PC-9 (cell line): Measurements from ENCODE around the gene RBMS2. TPM values are rescaled to one million over a fixed set of nuclear protein-coding genes. Genes with fewer than 3 reads are reported as not detected.
A peak's percentile ranks its signal among the peaks of the same experiment; 100 is the strongest.

ENCODE experiments used
- BruUV-seq: library from RNA; stranded (reverse); fragments of 400-500 nt; replicated peaks from 2 replicates; lab custom pipeline; 2021; lab: Mats Ljungman, UMichigan
- CTCF ChIA-PET: fragments of 300-600 bp; sonication (Branson Sonifier 250); formaldehyde crosslinking; loops from one replicate; lab custom pipeline; 2022; ENCODE audit warnings: antibody characterized with exemption; lab: Charles Lee
- POLR2A ChIA-PET: fragments of 300-600 bp; sonication (Branson Sonifier 250); formaldehyde crosslinking; loops from one replicate; lab custom pipeline; 2022; ENCODE audit warnings: antibody characterized with exemption; ENCODE audit not compliant: unreplicated experiment; lab: Charles Lee
- DNase-seq, 2 experiments: peaks; one replicate each; pipeline versions ENCODE4 v3.0.0 to v3.0.0-alpha.2; 2015 to 2022; ENCODE audit warnings: mixed read lengths in 1 of 2
- H2AFZ ChIP-seq: fragments of 200-600 bp; sonication (generic); 2 replicates; pipeline ENCODE4 v1.8.1; 2017; ENCODE audit warnings: antibody characterized with exemption
- H3F3A ChIP-seq: fragments of 200-600 bp; sonication (generic); 2 replicates; pipeline ENCODE4 v1.8.1; 2017; ENCODE audit warnings: antibody characterized with exemption, mild to moderate bottlenecking, low read depth; ENCODE audit not compliant: insufficient read depth
- H3K27ac ChIP-seq: fragments of 200-600 bp; sonication (generic); 2 replicates; pipeline ENCODE4 v1.6.1; 2016; ENCODE audit warnings: mixed run types
- H3K27me3 ChIP-seq: fragments of 200-600 bp; sonication (generic); 2 replicates; pipeline ENCODE4 v1.6.1; 2016; ENCODE audit warnings: low read depth, mixed run types; ENCODE audit not compliant: insufficient read depth
- H3K36me3 ChIP-seq: fragments of 200-600 bp; sonication (generic); 2 replicates; pipeline ENCODE4 v1.6.1; 2016; ENCODE audit warnings: low read depth, mixed run types
- H3K4me1 ChIP-seq: fragments of 200-600 bp; sonication (generic); replicated peaks from 2 replicates; pipeline ENCODE4 v1.6.1; 2016; ENCODE audit warnings: mixed run types; ENCODE audit not compliant: insufficient read depth
- H3K4me2 ChIP-seq: fragments of 200-600 bp; sonication (generic); 2 replicates; pipeline ENCODE4 v1.6.1; 2017; ENCODE audit warnings: mixed run types
- H3K4me3 ChIP-seq: fragments of 200-600 bp; sonication (generic); 2 replicates; pipeline ENCODE4 v1.6.1; 2016; ENCODE audit warnings: mixed run types
- H3K79me2 ChIP-seq: fragments of 200-600 bp; sonication (generic); 2 replicates; pipeline ENCODE4 v1.6.1; 2017; ENCODE audit warnings: low read depth, mixed run types
- H3K9me2 ChIP-seq: fragments of 200-600 bp; sonication (generic); 2 replicates; pipeline ENCODE4 v1.8.1; 2017; ENCODE audit warnings: mild to moderate bottlenecking; ENCODE audit not compliant: insufficient read depth
- H3K9me3 ChIP-seq: fragments of 200-600 bp; sonication (generic); 2 replicates; pipeline ENCODE4 v1.8.1; 2016; ENCODE audit warnings: low read depth; ENCODE audit not compliant: insufficient read depth
- H4K20me1 ChIP-seq: fragments of 200-600 bp; sonication (generic); 2 replicates; pipeline ENCODE4 v1.8.1; 2017; ENCODE audit not compliant: insufficient read depth
- EZH2 ChIP-seq: fragments of 200-600 bp; sonication (generic); IDR thresholded peaks from 2 replicates; pipeline ENCODE4 v1.8.0; 2017; ENCODE audit warnings: antibody characterized with exemption, low read depth
- intact Hi-C: fragments of 100-400 bp; cut with micrococcal nuclease; formaldehyde crosslinking; loops from one replicate; pipeline ENCODE4 v1.10.0; 2022; ENCODE audit not compliant: unreplicated experiment
- total RNA-seq: library from RNA; stranded (reverse); gene quantifications from 2 replicates; pipeline ENCODE4 v1.2.3, GENCODE V29; 2021
- TF ChIP-seq, protein P1 (sequence below): fragments of 200-600 bp; sonication (generic); conservative IDR thresholded peaks from 2 replicates; pipeline ENCODE4 v1.6.1; 2017; ENCODE audit warnings: mixed run types, antibody characterized with exemption, mild to moderate bottlenecking, moderate library complexity

RBMS2 gene
- total RNA-seq, 1 experiment from 2014 or later, result 81.8 TPM

GRCh38 chr12:56628671-56629458, 107.2 kb downstream of the RBMS2 start:
- H3K27me3 ChIP-seq, result no peaks in the 10 kb centered on the region
- H3K4me3 ChIP-seq, result peak overlapping the region; percentile 96
- no peak for TF ChIP-seq EZH2
- TF ChIP-seq, protein P1, sequence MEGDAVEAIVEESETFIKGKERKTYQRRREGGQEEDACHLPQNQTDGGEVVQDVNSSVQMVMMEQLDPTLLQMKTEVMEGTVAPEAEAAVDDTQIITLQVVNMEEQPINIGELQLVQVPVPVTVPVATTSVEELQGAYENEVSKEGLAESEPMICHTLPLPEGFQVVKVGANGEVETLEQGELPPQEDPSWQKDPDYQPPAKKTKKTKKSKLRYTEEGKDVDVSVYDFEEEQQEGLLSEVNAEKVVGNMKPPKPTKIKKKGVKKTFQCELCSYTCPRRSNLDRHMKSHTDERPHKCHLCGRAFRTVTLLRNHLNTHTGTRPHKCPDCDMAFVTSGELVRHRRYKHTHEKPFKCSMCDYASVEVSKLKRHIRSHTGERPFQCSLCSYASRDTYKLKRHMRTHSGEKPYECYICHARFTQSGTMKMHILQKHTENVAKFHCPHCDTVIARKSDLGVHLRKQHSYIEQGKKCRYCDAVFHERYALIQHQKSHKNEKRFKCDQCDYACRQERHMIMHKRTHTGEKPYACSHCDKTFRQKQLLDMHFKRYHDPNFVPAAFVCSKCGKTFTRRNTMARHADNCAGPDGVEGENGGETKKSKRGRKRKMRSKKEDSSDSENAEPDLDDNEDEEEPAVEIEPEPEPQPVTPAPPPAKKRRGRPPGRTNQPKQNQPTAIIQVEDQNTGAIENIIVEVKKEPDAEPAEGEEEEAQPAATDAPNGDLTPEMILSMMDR, result no peak
- peaks cover 37% of the 10 kb centered on the region for H4K20me1 ChIP-seq
- H3K27ac ChIP-seq, result peak overlapping the region; percentile 19; the same call in 1 of the 2 replicates
- ChIA-PET POLR2A (interaction anchor here (0.6 to 0.8 kb wide), 5 partner anchors 33 to 459 kb away, joined by 3 to 18 read pairs (median 3); partner anchors contain the start of gene RBMS2), CTCF (interaction anchor here (0.5 to 1.8 kb wide), 3 partner anchors 8 to 483 kb away, joined by 3 to 11 read pairs (median 5); no protein-coding TSS in a partner anchor)
- H3K4me2 ChIP-seq, result peak overlapping the region; percentile 97
- H3K9me2 ChIP-seq, result no peaks in the 10 kb centered on the region
- no peaks in the 10 kb centered on the region for H3K9me3 ChIP-seq
- intact Hi-C loops, result no loop called here
- peaks cover 7% of the 10 kb centered on the region; the same call in 1 of the 2 replicates for H3K36me3 ChIP-seq
- peak in 1 of 2 experiments; percentile 51 for DNase-seq
- H3K79me2 ChIP-seq, result peaks cover 87% of the 10 kb centered on the region
- H2AFZ ChIP-seq, result peak overlapping the region; percentile 93
- peaks cover 41% of the 10 kb centered on the region for H3K4me1 ChIP-seq
- BruUV-seq, result TSS peak; percentile 10
- peaks cover 17% of the 10 kb centered on the region; the same call in 1 of the 2 replicates for H3F3A ChIP-seq

DNA sequence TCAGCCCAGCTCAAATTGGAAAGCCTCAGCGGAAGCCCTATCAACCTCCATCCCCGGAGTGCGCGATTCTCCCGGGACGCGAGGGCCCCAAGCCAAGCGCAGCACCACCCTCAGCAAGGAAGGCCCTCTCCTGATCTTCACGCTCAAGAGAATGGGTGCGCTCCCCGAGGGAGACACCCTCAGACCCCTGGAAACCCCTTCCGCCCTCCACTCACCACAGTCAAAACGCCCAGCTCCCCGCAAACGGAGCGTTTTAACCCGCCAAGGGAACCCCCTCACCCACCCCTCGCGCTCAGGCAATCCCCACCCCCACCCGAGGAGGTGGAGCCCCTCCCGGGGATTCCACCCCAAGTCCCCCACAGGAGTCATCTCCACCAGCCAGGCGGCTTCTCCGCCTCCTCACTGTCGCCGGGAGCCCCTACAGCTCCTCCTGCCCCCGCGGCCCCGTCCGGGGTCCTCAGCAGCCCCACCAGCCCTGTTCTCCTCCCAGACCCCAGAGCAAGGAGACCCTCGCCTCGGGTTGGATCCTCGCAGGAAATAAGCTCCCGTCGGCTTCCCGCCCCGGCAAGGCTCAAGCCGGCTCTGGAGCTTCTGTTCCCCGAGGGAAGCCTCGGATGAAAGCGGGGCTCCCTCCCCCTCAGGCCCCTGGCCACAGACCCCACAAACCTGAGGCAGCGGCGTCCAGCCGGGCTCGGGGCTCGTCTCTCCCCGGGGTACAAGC, 108.0 kb downstream of the RBMS2 start:
- Histone ChIP-seq H3F3A (peaks cover 17% of the 10 kb centered on the region; the same call in 1 of the 2 replicates), H2AFZ (peak overlapping the region; percentile 93), H3K27me3 (no peaks in the 10 kb centered on the region), H3K9me2 (no peaks in the 10 kb centered on the region), H3K79me2 (peaks cover 87% of the 10 kb centered on the region), H3K36me3 (peaks cover 4% of the 10 kb centered on the region; the same call in 1 of the 2 replicates), H3K4me2 (peak overlapping the region; percentile 97), H3K4me1 (peaks cover 43% of the 10 kb centered on the region), H3K9me3 (no peaks in the 10 kb centered on the region), H4K20me1 (peaks cover 29% of the 10 kb centered on the region), H3K4me3 (peak overlapping the region; percentile 96), H3K27ac (peak overlapping the region; percentile 35)
- BruUV-seq, result no TSS peak
- CTCF ChIA-PET, result interaction anchor here (0.8 kb wide), 1 partner anchor 704 kb away, joined by 4 read pairs; no protein-coding TSS in a partner anchor
- intact Hi-C loops, result loop anchor here (10.0 kb wide), 2 partner anchors 375 to 435 kb away; partner anchors contain the start of gene ZBTB39
- TF ChIP-seq, protein P1, result no peak
- POLR2A ChIA-PET, result interaction anchor here (0.6 to 0.7 kb wide), 3 partner anchors 32 to 812 kb away, joined by 7 to 18 read pairs (median 14); partner anchors contain the start of gene SARNP
- no peak for DNase-seq

DNA sequence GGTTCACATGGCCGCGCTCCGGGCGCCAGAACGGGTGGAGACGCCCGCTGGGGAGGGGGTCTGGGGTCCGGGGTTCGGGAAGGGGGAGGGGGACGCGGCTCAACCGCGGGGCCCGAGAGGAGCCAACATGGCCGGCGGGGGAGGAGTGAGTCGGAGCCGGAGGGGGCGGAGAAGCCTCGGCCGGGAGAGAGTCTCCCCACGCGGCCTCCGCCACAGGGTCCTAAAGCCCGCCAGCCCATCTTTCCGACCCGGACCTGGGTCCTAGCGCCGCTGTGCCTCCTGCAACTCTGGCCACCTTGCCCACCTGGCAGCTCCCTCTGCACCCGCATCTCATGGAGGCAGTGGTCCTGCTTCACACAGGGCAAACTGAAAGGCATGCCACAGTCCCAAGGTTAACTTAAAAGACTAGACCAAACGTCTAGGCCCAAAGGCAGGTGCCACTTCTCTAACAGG, 108.6 kb downstream of the RBMS2 start, which contains the start of gene BAZ2A:
Gene BAZ2A, minus strand, starts transcription at position 147 of the 453 bp plus-strand sequence. CDS start 12,796 bp downstream, outside the sequence.
- intact Hi-C loops, result loop anchor here (10.0 kb wide), 2 partner anchors 375 to 435 kb away; partner anchors contain the start of gene ZBTB39

More for the DNA sequence above, 108.6 kb downstream of the RBMS2 start, which contains the start of gene BAZ2A:
- BruUV-seq, result no TSS peak
- POLR2A ChIA-PET, result interaction anchor here (0.6 kb wide), 1 partner anchor 813 kb away, joined by 7 read pairs; the partner anchor contains the start of gene SARNP
- peak within 1 kb of the TSS; percentile 35 for H3K27ac ChIP-seq
- peaks cover 43% of the 10 kb centered on the region for H3K4me1 ChIP-seq
- no peaks in the 10 kb centered on the region for H3K27me3 ChIP-seq
- peak within 1 kb of the TSS; percentile 93 for H2AFZ ChIP-seq
- TF ChIP-seq EZH2, result no peak
- TF ChIP-seq, protein P1, result no peak
- H3K4me2 ChIP-seq, result peak within 1 kb of the TSS; percentile 97
- peak within 1 kb of the TSS; percentile 96 for H3K4me3 ChIP-seq
- H3K79me2 ChIP-seq, result peaks cover 85% of the 10 kb centered on the region
- peaks cover 4% of the 10 kb centered on the region; the same call in 1 of the 2 replicates for H3K36me3 ChIP-seq
- H3K9me3 ChIP-seq, result no peaks in the 10 kb centered on the region
- H3K9me2 ChIP-seq, result no peaks in the 10 kb centered on the region
- peak; percentile 61 to 75 for DNase-seq
- H3F3A ChIP-seq, result peaks cover 20% of the 10 kb centered on the region; the same call in 1 of the 2 replicates
- peaks cover 27% of the 10 kb centered on the region for H4K20me1 ChIP-seq
- CTCF ChIA-PET, result interaction anchor here (0.8 kb wide), 1 partner anchor 704 kb away, joined by 4 read pairs; no protein-coding TSS in a partner anchor
